Liver (tissue), 9 donors: ENCODE results near the gene MMD. TPM values are rescaled to one million over a fixed set of nuclear protein-coding genes. Genes with fewer than 3 reads are reported as not detected.
A peak's percentile ranks its signal among the peaks of the same experiment; 100 is the strongest.

ENCODE experiments used
- DNase-seq: peaks from one replicate; pipeline ENCODE4 v3.0.0-alpha.2; 2017; ENCODE audit warnings: low spot score
- H3K27ac ChIP-seq, 2 donors: one replicate each; pipeline ENCODE4 v1.7.0; 2013; ENCODE audit warnings: inconsistent platforms in 2 of 2, low read length in 2 of 2, control low read depth in 1 of 2, low read depth in 1 of 2, mild to moderate bottlenecking in 1 of 2
- H3K27me3 ChIP-seq, 4 donors: one replicate each; pipeline versions ENCODE4 v1.6.1 to v1.7.0; 2013; ENCODE audit warnings: low read length in 3 of 4, inconsistent platforms in 1 of 4, mild to moderate bottlenecking in 1 of 4, moderate library complexity in 1 of 4; ENCODE audit not compliant: control insufficient read depth in 4 of 4, insufficient read depth in 4 of 4
- H3K36me3 ChIP-seq, 4 donors: one replicate each; pipeline versions ENCODE4 v1.6.1 to v1.7.0; 2013; ENCODE audit warnings: low read length in 3 of 4, mild to moderate bottlenecking in 3 of 4, low read depth in 1 of 4, moderate library complexity in 1 of 4; ENCODE audit not compliant: control insufficient read depth in 4 of 4, insufficient read depth in 3 of 4
- H3K4me1 ChIP-seq, 4 donors: one replicate each; pipeline versions ENCODE4 v1.6.1 to v1.7.0; 2013; ENCODE audit warnings: low read length in 3 of 4, mild to moderate bottlenecking in 3 of 4, moderate library complexity in 1 of 4; ENCODE audit not compliant: control insufficient read depth in 4 of 4, insufficient read depth in 4 of 4
- H3K4me3 ChIP-seq, 3 donors: one replicate each; pipeline versions ENCODE4 v1.6.1 to v1.7.0; 2013; ENCODE audit warnings: low read length in 3 of 3, control low read depth in 1 of 3, low read depth in 1 of 3, mild to moderate bottlenecking in 1 of 3
- H3K9ac ChIP-seq, 2 donors: one replicate each; pipeline ENCODE4 v1.7.0; 2013; ENCODE audit warnings: low read length in 2 of 2, mild to moderate bottlenecking in 2 of 2, moderate library complexity in 2 of 2, control low read depth in 1 of 2, low read depth in 1 of 2
- H3K9me3 ChIP-seq, 4 donors: one replicate each; pipeline versions ENCODE4 v1.6.1 to v1.7.0; 2013; ENCODE audit warnings: low read length in 3 of 4; ENCODE audit not compliant: control insufficient read depth in 4 of 4
- ATF3 ChIP-seq: IDR thresholded peaks from 2 replicates; pipeline ENCODE4 v1.6.1; 2016; ENCODE audit warnings: antibody characterized with exemption
- CTCF ChIP-seq: fragments of 150-350 bp; IDR thresholded peaks from 2 replicates; pipeline ENCODE4 v1.5.1; 2017; ENCODE audit warnings: improper control_type of control experiment, low read depth, low read length; ENCODE audit not compliant: missing input control
- EGR1 ChIP-seq, 2 donors: IDR thresholded peaks; 2 replicates each; pipeline ENCODE4 v1.6.1; 2016 to 2018; ENCODE audit warnings: antibody characterized with exemption in 2 of 2, low read depth in 2 of 2
- FOXA1 ChIP-seq: IDR thresholded peaks from 2 replicates; pipeline ENCODE4 v1.6.1; 2016; ENCODE audit warnings: antibody characterized with exemption
- FOXA2 ChIP-seq: IDR thresholded peaks from 2 replicates; pipeline ENCODE4 v1.6.1; 2016; ENCODE audit warnings: antibody characterized with exemption
- GABPA ChIP-seq, 2 donors: IDR thresholded peaks in 1 of 2; conservative IDR thresholded peaks in 1 of 2; 2 replicates each; pipeline ENCODE4 v1.6.1; 2016; ENCODE audit warnings: antibody characterized with exemption in 2 of 2, mild to moderate bottlenecking in 1 of 2, moderate library complexity in 1 of 2
- MAX ChIP-seq: IDR thresholded peaks from 2 replicates; pipeline ENCODE4 v1.6.1; 2016; ENCODE audit warnings: antibody characterized with exemption
- NR2F2 ChIP-seq: IDR thresholded peaks from 2 replicates; pipeline ENCODE4 v1.6.1; 2016; ENCODE audit warnings: antibody characterized with exemption
- RAD21 ChIP-seq, 2 donors: IDR thresholded peaks; 2 replicates each; pipeline ENCODE4 v1.6.1; 2016; ENCODE audit warnings: antibody characterized with exemption in 2 of 2, mild to moderate bottlenecking in 2 of 2
- RXRA ChIP-seq, 2 donors: IDR thresholded peaks; 2 replicates each; pipeline ENCODE4 v1.6.1; 2017 to 2018; ENCODE audit warnings: antibody characterized with exemption in 2 of 2, mild to moderate bottlenecking in 1 of 2
- SP1 ChIP-seq: IDR thresholded peaks from 2 replicates; pipeline ENCODE4 v1.6.1; 2018; ENCODE audit warnings: antibody characterized with exemption, mild to moderate bottlenecking
- TAF1 ChIP-seq: conservative IDR thresholded peaks from 2 replicates; pipeline ENCODE4 v1.6.1; 2016; ENCODE audit warnings: antibody characterized with exemption, mild to moderate bottlenecking
- YY1 ChIP-seq: IDR thresholded peaks from 2 replicates; pipeline ENCODE4 v1.6.1; 2016; ENCODE audit warnings: antibody characterized with exemption, mild to moderate bottlenecking
- WGBS: extraction: QIAGEN DNeasy Blood & Tissue Kit; methylation state at CpG from one replicate; pipeline ENCODE4 v1.1.7; 2013; 5-methylcytosine and 5-hydroxymethylcytosine counted together
- polyA plus RNA-seq, 2 donors: library from polyadenylated mRNA; stranded (reverse) in 1 of 2; unstranded in 1 of 2; fragments of 200-250 nt in 1 of 2; fragments of >200 nt in 1 of 2; fragmentation: Nextera tagmentation in 1 of 2; extraction: Ambion mirVana in 1 of 2; gene quantifications; one replicate each; pipeline versions ENCODE4 v1.2.1 to v1.2.3, GENCODE V29; 2013 to 2015
- total RNA-seq, 2 donors: library from RNA; depleted of rRNA; stranded (reverse); fragments of >200 nt; gene quantifications; one replicate each; pipeline ENCODE4 v1.2.3, GENCODE V29; 2014
- donor health status: healthy.
- donor health status: healthy.
- donor health status: healthy.
- donor health status: healthy.
- donor health status: healthy.

Gene MMD
- total and polyA plus RNA-seq, 4 donors = 4.9 to 18.7 (median 11.4) TPM

- no peak for TF ChIP-seq FOXA2
- no peak for TF ChIP-seq RAD21 (IDR thresholded peaks at IDR 0.05)
Measured at GRCh38 chr17:55350825-55351205, 70.8 kb downstream of the MMD start (continued).

GRCh38 chr17:55348749-55349354 is 72.8 kb downstream of the MMD start:
- H3K36me3 ChIP-seq = no peaks in the 10 kb centered on the region
- no peaks in the 10 kb centered on the region for H3K27me3 ChIP-seq
- TF ChIP-seq RXRA (IDR thresholded peaks at IDR 0.05) = peak in 1 of 2 donors; percentile 17
- TF ChIP-seq ATF3 = no peak
- peak; percentile 96 to 97 for TF ChIP-seq RAD21 (IDR thresholded peaks at IDR 0.05)
- no peak for TF ChIP-seq EGR1 (IDR thresholded peaks at IDR 0.05; ENCODE audit: low read depth in 2 of 2)
- TF ChIP-seq SP1 = no peak
- TF ChIP-seq FOXA1 = no peak
- no peak for TF ChIP-seq NR2F2
- TF ChIP-seq CTCF = peak; percentile 90
- peak; percentile 29 for TF ChIP-seq YY1
- TF ChIP-seq MAX = no peak
- H3K27ac ChIP-seq = no peak overlapping the region
- 13% methylated on average over 10 of the region's 10 CpGs for WGBS
- H3K4me1 ChIP-seq = peaks cover 0 to 7% (median 2%) of the 10 kb centered on the region in 4 donors
- no peaks in the 10 kb centered on the region for H3K9me3 ChIP-seq
- H3K9ac ChIP-seq = no peak overlapping the region
- no peak overlapping the region for H3K4me3 ChIP-seq
- peak; percentile 58 for DNase-seq

GRCh38 chr17:55347341-55347740 is 74.3 kb downstream of the MMD start:
- TF ChIP-seq CTCF (no peak), FOXA1 (no peak), NR2F2 (no peak), MAX (no peak), RXRA (IDR thresholded peaks at IDR 0.05) (no peak), SP1 (no peak), RAD21 (IDR thresholded peaks at IDR 0.05) (no peak), YY1 (no peak), FOXA2 (no peak), GABPA (IDR thresholded peaks at IDR 0.05 in 1 of 2, conservative IDR thresholded peaks at IDR 0.05 in 1 of 2) (no peak), TAF1 (no peak)

More at GRCh38 chr17:55347341-55347740, 74.3 kb downstream of the MMD start:
- no peak overlapping the region for H3K9ac ChIP-seq
- no peaks in the 10 kb centered on the region for H3K27me3 ChIP-seq
- no peaks in the 10 kb centered on the region for H3K9me3 ChIP-seq
- WGBS = 93% methylated on average over 2 of the region's 2 CpGs
- H3K27ac ChIP-seq = no peak overlapping the region
- peaks cover 0 to 7% (median 2%) of the 10 kb centered on the region in 4 donors for H3K4me1 ChIP-seq
- H3K4me3 ChIP-seq = no peak overlapping the region
- DNase-seq = no peak
- H3K36me3 ChIP-seq = no peaks in the 10 kb centered on the region
